GM19452 (cell line): Measurements from ENCODE around the gene NAA80.
A peak's percentile ranks its signal among the peaks of the same experiment; 100 is the strongest.
"Not testable (repeated sequence)": the region's sequence is repeated elsewhere in the genome, so short reads cannot be mapped to it uniquely, and the experiment has no call there.

Experiments
- ATAC-seq: cut with Tn5 transposase; IDR thresholded peaks from one replicate; pipeline ENCODE4 v1.9.1; 2021; ENCODE audit not compliant: unreplicated experiment

The NAA80 gene

GRCh38 chr3:50271314-50271936, 27.8 kb downstream of the NAA80 start:
- no peak for ATAC-seq

- ATAC-seq = no peak
Measured at GRCh38 chr3:50270422-50271224, 28.6 kb downstream of the NAA80 start.

- no peak for ATAC-seq
Measured at GRCh38 chr3:50269977-50270413, 29.2 kb downstream of the NAA80 start.

GRCh38 chr3:50269460-50269859, 29.7 kb downstream of the NAA80 start:
- no peak for ATAC-seq

GRCh38 chr3:50268703-50269451, 30.3 kb downstream of the NAA80 start, which contains the start of gene SEMA3B:
SEMA3B (plus strand) TSS chr3:50269147; CDS start chr3:50269241, 94 bp downstream.
- no peak for ATAC-seq

GRCh38 chr3:50268276-50268675, 30.9 kb downstream of the NAA80 start:
- no peak for ATAC-seq

- no peak for ATAC-seq
Measured at GRCh38 chr3:50267280-50267913, 31.8 kb downstream of the NAA80 start.

GRCh38 chr3:50266836-50267235, 32.4 kb downstream of the NAA80 start:
- no peak for ATAC-seq

GRCh38 chr3:50266017-50266416, 33.2 kb downstream of the NAA80 start:
- no peak for ATAC-seq

GRCh38 chr3:50265571-50265970, 33.6 kb downstream of the NAA80 start:
- no peak for ATAC-seq

GRCh38 chr3:50264964-50265485, 34.2 kb downstream of the NAA80 start:
- no peak for ATAC-seq

- no peak for ATAC-seq
Measured at GRCh38 chr3:50264383-50264963, 34.7 kb downstream of the NAA80 start.

- no peak for ATAC-seq
Measured at GRCh38 chr3:50263478-50264382, 35.5 kb downstream of the NAA80 start.

GRCh38 chr3:50262778-50263177, 36.4 kb downstream of the NAA80 start:
- ATAC-seq = no peak

GRCh38 chr3:50262200-50262599, 37.0 kb downstream of the NAA80 start:
- ATAC-seq = not testable (repeated sequence)

- ATAC-seq = no peak
Measured at GRCh38 chr3:50261505-50261904, 37.7 kb downstream of the NAA80 start.

GRCh38 chr3:50260942-50261441, 38.2 kb downstream of the NAA80 start:
- ATAC-seq = no peak

GRCh38 chr3:50260027-50260941, 38.9 kb downstream of the NAA80 start:
- peak; percentile 88 for ATAC-seq
